Measurements from ENCODE around the gene MYO16.

MYO16 gene

GRCh38 chr13:109154546-109154945 is 525.1 kb downstream of the MYO16 start:
- no peak for DNase-seq (ENCODE audit: low read depth)

GRCh38 chr13:109154966-109155761 is 525.8 kb downstream of the MYO16 start:
- no peak for DNase-seq (ENCODE audit: low read depth)

- DNase-seq (ENCODE audit: low read depth): no peak
Measured at GRCh38 chr13:109156181-109156935, 526.9 kb downstream of the MYO16 start.

GRCh38 chr13:109157275-109157674 is 527.9 kb downstream of the MYO16 start:
- DNase-seq (ENCODE audit: low read depth): no peak

- no peak for DNase-seq (ENCODE audit: low read depth)
Measured at GRCh38 chr13:109158383-109158782, 529.0 kb downstream of the MYO16 start.

- no peak for DNase-seq (ENCODE audit: low read depth)
Measured at GRCh38 chr13:109159650-109160309, 530.4 kb downstream of the MYO16 start.

- no peak for DNase-seq (ENCODE audit: low read depth)
Measured at GRCh38 chr13:109160357-109160756, 530.9 kb downstream of the MYO16 start.

GRCh38 chr13:109160887-109161669 is 531.7 kb downstream of the MYO16 start:
- no peak for DNase-seq (ENCODE audit: low read depth)

GRCh38 chr13:109162248-109163036 is 533.0 kb downstream of the MYO16 start:
- no peak for DNase-seq (ENCODE audit: low read depth)

- no peak for DNase-seq (ENCODE audit: low read depth)
Measured at GRCh38 chr13:109163037-109163379, 533.6 kb downstream of the MYO16 start.

GRCh38 chr13:109165417-109165904 is 536.0 kb downstream of the MYO16 start:
- no peak for DNase-seq (ENCODE audit: low read depth)

GRCh38 chr13:109166804-109167203 is 537.4 kb downstream of the MYO16 start:
- DNase-seq (ENCODE audit: low read depth): no peak

GRCh38 chr13:109172136-109172535 is 542.7 kb downstream of the MYO16 start:
- DNase-seq (ENCODE audit: low read depth): no peak

- no peak for DNase-seq (ENCODE audit: low read depth)
Measured at GRCh38 chr13:109175666-109176065, 546.3 kb downstream of the MYO16 start.

GRCh38 chr13:109180905-109181425 is 551.6 kb downstream of the MYO16 start:
- no peak for DNase-seq (ENCODE audit: low read depth)

GRCh38 chr13:109182777-109183465 is 553.5 kb downstream of the MYO16 start:
- no peak for DNase-seq (ENCODE audit: low read depth)

- no peak for DNase-seq (ENCODE audit: low read depth)
Measured at GRCh38 chr13:109191413-109191812, 562.0 kb downstream of the MYO16 start.

GRCh38 chr13:109192306-109192705 is 562.9 kb downstream of the MYO16 start:
- DNase-seq (ENCODE audit: low read depth): no peak

- DNase-seq (ENCODE audit: low read depth): no peak
Measured at GRCh38 chr13:109196948-109197347, 567.5 kb downstream of the MYO16 start.

- DNase-seq (ENCODE audit: low read depth): no peak
Measured at GRCh38 chr13:109198585-109198984, 569.2 kb downstream of the MYO16 start.

Measured in activated gamma-delta T cell treated with anti-CD3 and anti-CD28 coated beads, Interleukin-2, amount 50 U/mL, for 16 hours (primary cell).